H4 (cell line): ENCODE results near the gene KRTAP10-8. TPM values are rescaled to one million over a fixed set of nuclear protein-coding genes. Genes with fewer than 3 reads are reported as not detected.
"Not testable (repeated sequence)": the region's sequence is repeated elsewhere in the genome, so short reads cannot be mapped to it uniquely, and the experiment has no call there.

Experiments
- DNase-seq: peaks from one replicate; pipeline ENCODE4 v3.0.0-alpha.2; 2015; ENCODE audit warnings: low spot score
- total RNA-seq: library from RNA; depleted of rRNA; stranded (reverse); fragments of >200 nt; shearing (Covaris generic); gene quantifications from 2 replicates; pipeline ENCODE4 v1.2.3, GENCODE V29; 2014

The KRTAP10-8 gene
- total RNA-seq, 1 experiment from 2014 or later: not detected

GRCh38 chr21:44618504-44618903 is 6.6 kb downstream of the KRTAP10-8 start:
- DNase-seq: no peak

GRCh38 chr21:44618909-44619308 is 7.0 kb downstream of the KRTAP10-8 start:
- DNase-seq: no peak

GRCh38 chr21:44619886-44620285 is 8.0 kb downstream of the KRTAP10-8 start:
- DNase-seq: no peak

- no peak for DNase-seq
Observed at GRCh38 chr21:44623575-44623974, 11.7 kb downstream of the KRTAP10-8 start.

- no peak for DNase-seq
Observed at GRCh38 chr21:44625756-44626155, 13.9 kb downstream of the KRTAP10-8 start.

- DNase-seq: no peak
Observed at GRCh38 chr21:44626262-44626661, 14.4 kb downstream of the KRTAP10-8 start.

- no peak for DNase-seq
Observed at GRCh38 chr21:44626673-44627143, 14.8 kb downstream of the KRTAP10-8 start, which contains the start of gene KRTAP10-9. KRTAP10-9 (plus strand) TSS chr21:44627093; CDS start chr21:44627172, 79 bp downstream.

DNA sequence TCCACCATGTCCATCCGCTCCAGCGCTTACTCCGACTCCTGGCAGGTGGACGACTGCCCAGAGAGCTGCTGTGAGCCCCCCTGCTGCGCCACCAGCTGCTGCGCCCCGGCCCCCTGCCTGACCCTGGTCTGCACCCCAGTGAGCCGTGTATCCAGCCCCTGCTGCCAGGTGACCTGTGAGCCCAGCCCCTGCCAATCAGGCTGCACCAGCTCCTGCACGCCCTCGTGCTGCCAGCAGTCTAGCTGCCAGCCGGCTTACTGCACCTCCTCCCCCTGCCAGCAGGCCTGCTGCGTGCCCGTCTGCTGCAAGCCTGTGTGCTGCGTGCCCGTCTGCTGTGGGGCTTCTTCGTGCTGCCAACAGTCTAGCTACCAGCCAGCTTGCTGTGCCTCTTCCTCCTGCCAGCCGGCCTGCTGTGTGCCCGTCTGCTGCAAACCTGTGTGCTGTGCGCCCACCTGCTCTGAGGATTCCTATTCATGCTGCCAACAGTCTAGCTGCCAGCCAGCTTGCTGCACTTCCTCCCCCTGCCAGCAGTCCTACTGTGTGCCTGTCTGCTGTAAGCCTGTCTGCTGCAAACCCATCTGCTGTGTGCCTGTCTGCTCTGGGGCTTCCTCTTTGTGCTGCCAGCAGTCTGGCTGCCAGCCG is 15.4 kb downstream of the KRTAP10-8 start:
- DNase-seq: not testable (repeated sequence)

GRCh38 chr21:44627831-44628233 is 16.0 kb downstream of the KRTAP10-8 start:
- DNase-seq: not testable (repeated sequence)

DNA sequence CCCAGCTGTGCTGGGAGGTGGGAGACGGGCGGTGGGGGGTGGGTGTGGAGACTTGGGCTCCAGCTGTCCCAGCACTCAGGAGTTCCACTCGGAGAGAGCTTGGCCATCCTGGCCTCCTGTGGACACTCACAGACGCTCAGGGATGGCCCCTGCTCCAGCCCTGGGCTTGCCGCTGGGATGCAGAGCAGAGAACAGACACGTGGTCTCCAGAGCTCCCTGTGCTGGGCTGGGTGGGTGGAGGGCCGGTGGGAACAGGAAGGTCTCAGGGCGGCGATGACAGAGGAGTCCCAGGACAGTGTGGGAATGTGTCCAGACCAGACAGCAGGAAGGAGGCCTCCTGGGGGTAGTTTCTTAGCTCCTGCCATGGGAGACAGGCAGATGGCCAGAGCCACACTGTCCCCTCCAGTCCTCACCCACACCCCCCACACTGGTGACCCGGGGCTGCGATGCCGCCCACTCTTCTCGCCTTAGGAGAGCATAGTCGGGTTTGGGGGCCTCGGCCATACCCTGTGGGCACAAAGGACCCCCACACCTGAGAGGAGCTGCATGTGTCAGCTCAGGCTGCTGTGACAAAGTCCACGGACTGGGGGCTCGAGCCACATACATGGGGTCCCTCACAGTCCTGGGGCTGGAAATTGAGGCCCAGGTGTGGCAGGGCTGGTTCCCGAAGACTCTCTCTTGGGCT is 17.0 kb downstream of the KRTAP10-8 start:
- no peak for DNase-seq

GRCh38 chr21:44630440-44630839 is 18.6 kb downstream of the KRTAP10-8 start:
- no peak for DNase-seq

DNA sequence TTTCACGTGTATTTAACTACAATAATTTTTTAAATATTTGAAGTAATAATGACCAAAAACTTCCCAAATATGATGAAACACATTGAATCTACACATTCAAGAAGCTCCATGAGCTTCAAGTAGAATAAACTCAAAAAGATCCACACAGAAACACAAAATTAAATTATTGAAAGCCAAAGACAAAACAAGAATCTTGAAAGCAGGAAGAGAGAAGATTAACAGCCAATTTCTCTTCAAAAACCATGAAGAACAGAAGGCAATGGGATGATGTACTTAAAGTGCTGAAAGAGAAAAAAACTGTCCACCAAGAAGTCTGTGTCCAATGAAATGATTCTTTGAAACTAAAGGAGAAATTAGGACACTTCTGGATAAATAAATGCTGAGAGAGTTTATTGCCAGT is 20.2 kb downstream of the KRTAP10-8 start:
- DNase-seq: no peak

GRCh38 chr21:44636209-44637017 is 24.5 kb downstream of the KRTAP10-8 start:
- no peak for DNase-seq

GRCh38 chr21:44637018-44637850 is 25.4 kb downstream of the KRTAP10-8 start, which contains the start of gene KRTAP10-10:
KRTAP10-10 (plus strand) TSS chr21:44637356; CDS start chr21:44637418, 62 bp downstream.
- DNase-seq: no peak

DNA sequence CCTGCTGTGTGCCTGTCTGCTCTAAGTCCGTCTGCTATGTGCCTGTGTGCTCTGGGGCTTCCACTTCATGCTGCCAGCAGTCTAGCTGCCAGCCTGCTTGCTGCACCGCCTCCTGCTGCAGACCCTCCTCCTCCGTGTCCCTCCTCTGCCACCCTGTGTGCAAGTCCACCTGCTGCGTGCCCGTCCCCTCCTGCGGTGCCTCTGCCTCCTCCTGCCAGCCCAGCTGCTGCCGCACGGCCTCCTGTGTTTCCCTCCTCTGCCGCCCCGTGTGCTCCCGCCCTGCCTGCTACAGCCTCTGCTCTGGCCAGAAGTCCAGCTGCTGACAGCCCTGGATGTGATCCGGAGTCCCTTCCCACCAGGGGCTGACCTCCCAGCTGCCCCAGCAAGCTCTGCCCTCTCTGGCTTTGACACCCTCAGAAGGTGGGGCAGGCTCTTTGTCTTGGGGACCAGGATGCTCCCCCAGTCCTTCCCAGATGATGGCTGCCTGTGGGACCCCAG is 26.0 kb downstream of the KRTAP10-8 start:
- DNase-seq: not testable (repeated sequence)

GRCh38 chr21:44638506-44639330 is 26.8 kb downstream of the KRTAP10-8 start:
- not testable (repeated sequence) for DNase-seq

GRCh38 chr21:44639331-44639655 is 27.4 kb downstream of the KRTAP10-8 start:
- no peak for DNase-seq

- no peak for DNase-seq
Observed at GRCh38 chr21:44640761-44641160, 28.9 kb downstream of the KRTAP10-8 start.

GRCh38 chr21:44643741-44644310 is 31.9 kb downstream of the KRTAP10-8 start:
- DNase-seq: no peak

DNA sequence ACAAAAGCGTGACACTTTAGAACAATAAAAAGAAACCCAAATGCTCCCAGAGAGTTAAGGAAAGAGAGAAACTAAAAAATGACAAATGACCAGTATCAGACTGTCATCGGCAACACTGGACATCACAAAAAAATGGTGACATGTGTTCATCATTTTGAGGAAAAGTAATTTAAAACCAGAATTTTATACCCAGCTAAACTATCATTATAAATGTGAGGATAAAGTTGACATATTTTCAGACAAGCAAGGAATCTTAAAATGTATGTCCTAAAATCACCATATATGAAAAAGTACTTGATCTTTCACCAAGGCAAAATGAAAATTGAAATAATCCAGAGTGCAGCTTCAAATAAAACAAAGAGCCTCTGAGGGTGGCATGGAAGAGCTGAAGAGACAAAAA is 33.0 kb downstream of the KRTAP10-8 start:
- no peak for DNase-seq
